ENCODE measurements around the gene PSEN2. TPM values are rescaled to one million over a fixed set of nuclear protein-coding genes. Genes with fewer than 3 reads are reported as not detected.

The PSEN2 gene
- total and polyA plus RNA-seq, 4 experiments from 2014 or later, result 3.5 to 4.9 (median 3.9) TPM

- Mint-ChIP-seq H3K4me3 (peak overlapping the region; percentile 53 to 85 (median 78)), H3K27ac (peak overlapping the region; percentile 78 to 92 (median 86)), H3K27me3 (no peaks in the 10 kb centered on the region), H3K36me3 (peaks cover 0 to 5% of the 10 kb centered on the region in 2 donors), H3K9me3 (no peaks in the 10 kb centered on the region), H3K4me1 (peaks cover 32 to 51% (median 43%) of the 10 kb centered on the region in 4 donors)
- no peaks in the 10 kb centered on the region for H3K27me3 ChIP-seq (ENCODE audit: insufficient read depth, low read length)
- peak overlapping the region; percentile 44 for H3K27ac ChIP-seq (ENCODE audit: low read depth, low read length)
- DNase-seq, result no peak
- POLR2A ChIA-PET (ENCODE audit: partially characterized antibody), result interaction anchor here (1.3 to 4.1 kb wide), 3 partner anchors 10 to 57 kb away, joined by 6 to 64 read pairs (median 7); partner anchors contain the start of genes COQ8A and PSEN2
- H3K4me1 ChIP-seq (ENCODE audit: insufficient read depth, low read length), result peaks cover 36% of the 10 kb centered on the region
- no peaks in the 10 kb centered on the region for H3K36me3 ChIP-seq (ENCODE audit: insufficient read depth, low read length)
- H3K4me3 ChIP-seq (ENCODE audit: low read length in 2 of 2), result peak overlapping the region; percentile 30 to 53
- intact Hi-C loops (cut with micrococcal nuclease), result loop anchor here (5.0 kb wide), 1 partner anchor 56 kb away; no protein-coding TSS in a partner anchor
- CTCF ChIA-PET (ENCODE audit: partially characterized antibody), result interaction anchor here (1.6 kb wide), 1 partner anchor 142 kb away, joined by 5 read pairs; the partner anchor contains the start of gene ITPKB
- no peaks in the 10 kb centered on the region for H3K9me3 ChIP-seq (ENCODE audit: control insufficient read depth in 1 of 2, low read length in 2 of 2)
Observed at GRCh38 chr1:226881515-226882185, 11.2 kb downstream of the PSEN2 start.

- peak overlapping the region; percentile 30 to 53 for H3K4me3 ChIP-seq (ENCODE audit: low read length in 2 of 2)
- Mint-ChIP-seq H3K4me3 (peak overlapping the region; percentile 75 to 85 (median 78)), H3K36me3 (peaks cover 0 to 5% of the 10 kb centered on the region in 2 donors), H3K27ac (peak overlapping the region; percentile 78 to 92 (median 86)), H3K4me1 (peaks cover 32 to 51% (median 43%) of the 10 kb centered on the region in 4 donors), H3K9me3 (peaks cover 0 to 2% (median 0%) of the 10 kb centered on the region in 8 donors), H3K27me3 (no peaks in the 10 kb centered on the region)
- H3K9me3 ChIP-seq (ENCODE audit: control insufficient read depth in 1 of 2, low read length in 2 of 2), result no peaks in the 10 kb centered on the region
- no peaks in the 10 kb centered on the region for H3K36me3 ChIP-seq (ENCODE audit: insufficient read depth, low read length)
- H3K27ac ChIP-seq (ENCODE audit: low read depth, low read length), result peak overlapping the region; percentile 44
- intact Hi-C loops (cut with micrococcal nuclease), result loop anchor here (5.0 kb wide), 1 partner anchor 55 kb away; no protein-coding TSS in a partner anchor
- H3K27me3 ChIP-seq (ENCODE audit: insufficient read depth, low read length), result no peaks in the 10 kb centered on the region
- ChIA-PET CTCF (ENCODE audit: partially characterized antibody) (interaction anchor here (0.7 to 1.6 kb wide), 5 partner anchors 57 to 407 kb away, joined by 3 to 7 read pairs (median 5); partner anchors contain the start of gene ITPKB), POLR2A (ENCODE audit: partially characterized antibody) (interaction anchor here (1.1 to 4.1 kb wide), 5 partner anchors 10 to 475 kb away, joined by 4 to 64 read pairs (median 6); partner anchors contain the start of genes COQ8A, PARP1 and PSEN2)
- DNase-seq, result peak in 4 of 5 donors; percentile 24 to 33 (median 28)
- H3K4me1 ChIP-seq (ENCODE audit: insufficient read depth, low read length), result peaks cover 36% of the 10 kb centered on the region
Observed at GRCh38 chr1:226882187-226882586, 11.8 kb downstream of the PSEN2 start.

- H3K4me3 ChIP-seq (ENCODE audit: low read length in 2 of 2), result peak overlapping the region; percentile 30 to 53
- no peaks in the 10 kb centered on the region for H3K9me3 ChIP-seq (ENCODE audit: control insufficient read depth in 1 of 2, low read length in 2 of 2)
- peak overlapping the region; percentile 78 to 92 (median 86) for H3K27ac Mint-ChIP-seq
- H3K27me3 Mint-ChIP-seq, result no peaks in the 10 kb centered on the region
- H3K36me3 Mint-ChIP-seq, result peaks cover 0 to 5% of the 10 kb centered on the region in 2 donors
- ChIA-PET POLR2A (ENCODE audit: partially characterized antibody) (interaction anchor here (0.6 to 4.1 kb wide), 10 partner anchors 11 to 476 kb away, joined by 3 to 64 read pairs (median 6); partner anchors contain the start of genes COQ8A, PARP1 and PSEN2), CTCF (ENCODE audit: partially characterized antibody) (interaction anchor here (0.7 to 1.6 kb wide), 8 partner anchors 11 to 408 kb away, joined by 3 to 7 read pairs (median 4); partner anchors contain the start of gene ITPKB)
- no peaks in the 10 kb centered on the region for H3K27me3 ChIP-seq (ENCODE audit: insufficient read depth, low read length)
- peaks cover 0 to 2% (median 0%) of the 10 kb centered on the region in 8 donors for H3K9me3 Mint-ChIP-seq
- peaks cover 32 to 51% (median 43%) of the 10 kb centered on the region in 4 donors for H3K4me1 Mint-ChIP-seq
- H3K27ac ChIP-seq (ENCODE audit: low read depth, low read length), result peak overlapping the region; percentile 44
- intact Hi-C loops (cut with micrococcal nuclease), result loop anchor here (5.0 kb wide), 1 partner anchor 54 kb away; no protein-coding TSS in a partner anchor
- DNase-seq, result peak in 4 of 5 donors; percentile 50 to 63 (median 53)
- peak overlapping the region; percentile 75 to 85 (median 78) for H3K4me3 Mint-ChIP-seq
- H3K36me3 ChIP-seq (ENCODE audit: insufficient read depth, low read length), result no peaks in the 10 kb centered on the region
- H3K4me1 ChIP-seq (ENCODE audit: insufficient read depth, low read length), result peaks cover 36% of the 10 kb centered on the region
Observed at GRCh38 chr1:226882631-226883409, 12.4 kb downstream of the PSEN2 start.

- Mint-ChIP-seq H3K4me1 (peaks cover 32 to 51% (median 43%) of the 10 kb centered on the region in 4 donors), H3K4me3 (peak overlapping the region in 7 of 8 donors; percentile 75 to 85 (median 78)), H3K27me3 (no peaks in the 10 kb centered on the region), H3K9me3 (peaks cover 0 to 2% (median 0%) of the 10 kb centered on the region in 8 donors), H3K27ac (peak overlapping the region; percentile 78 to 92 (median 87)), H3K36me3 (peaks cover 0 to 5% of the 10 kb centered on the region in 2 donors)
- DNase-seq, result no peak
- Histone ChIP-seq H3K27ac (ENCODE audit: low read depth, low read length) (no peak overlapping the region), H3K4me3 (ENCODE audit: low read length in 2 of 2) (no peak overlapping the region), H3K27me3 (ENCODE audit: insufficient read depth, low read length) (no peaks in the 10 kb centered on the region), H3K36me3 (ENCODE audit: insufficient read depth, low read length) (no peaks in the 10 kb centered on the region), H3K9me3 (ENCODE audit: control insufficient read depth in 1 of 2, low read length in 2 of 2) (no peaks in the 10 kb centered on the region), H3K4me1 (ENCODE audit: insufficient read depth, low read length) (peaks cover 36% of the 10 kb centered on the region)
- POLR2A ChIA-PET (ENCODE audit: partially characterized antibody), result interaction anchor here (1.0 to 4.1 kb wide), 8 partner anchors 11 to 680 kb away, joined by 3 to 64 read pairs (median 4); partner anchors contain the start of genes COQ8A, PARP1, PSEN2 and ZNF678
- intact Hi-C loops (cut with micrococcal nuclease), result loop anchor here (5.0 kb wide), 1 partner anchor 54 kb away; no protein-coding TSS in a partner anchor
- CTCF ChIA-PET (ENCODE audit: partially characterized antibody), result interaction anchor here (0.8 to 1.5 kb wide), 4 partner anchors 12 to 275 kb away, joined by 3 to 7 read pairs (median 4); no protein-coding TSS in a partner anchor
Observed at GRCh38 chr1:226883630-226884029, 13.2 kb downstream of the PSEN2 start.

GRCh38 chr1:226884116-226884625 lies 13.8 kb downstream of the PSEN2 start:
- Mint-ChIP-seq H3K4me1 (peaks cover 32 to 51% (median 43%) of the 10 kb centered on the region in 4 donors), H3K27me3 (no peaks in the 10 kb centered on the region), H3K9me3 (peaks cover 0 to 2% (median 0%) of the 10 kb centered on the region in 8 donors), H3K4me3 (peak overlapping the region in 7 of 8 donors; percentile 35 to 71 (median 54)), H3K27ac (peak overlapping the region in 6 of 7 donors; percentile 42 to 87 (median 80)), H3K36me3 (peaks cover 0 to 5% of the 10 kb centered on the region in 2 donors)
- intact Hi-C loops (cut with micrococcal nuclease), result loop anchor here (5.0 kb wide), 1 partner anchor 53 kb away; no protein-coding TSS in a partner anchor
- H3K36me3 ChIP-seq (ENCODE audit: insufficient read depth, low read length), result no peaks in the 10 kb centered on the region
- H3K4me1 ChIP-seq (ENCODE audit: insufficient read depth, low read length), result peaks cover 36% of the 10 kb centered on the region
- CTCF ChIA-PET (ENCODE audit: partially characterized antibody), result interaction anchor here (1.3 to 1.5 kb wide), 2 partner anchors 56 to 275 kb away, joined by 3 read pairs; no protein-coding TSS in a partner anchor
- DNase-seq, result no peak
- H3K9me3 ChIP-seq (ENCODE audit: control insufficient read depth in 1 of 2, low read length in 2 of 2), result no peaks in the 10 kb centered on the region
- H3K27ac ChIP-seq (ENCODE audit: low read depth, low read length), result no peak overlapping the region
- POLR2A ChIA-PET (ENCODE audit: partially characterized antibody), result interaction anchor here (1.1 to 4.1 kb wide), 5 partner anchors 12 to 680 kb away, joined by 3 to 64 read pairs (median 5); partner anchors contain the start of genes COQ8A, PSEN2 and ZNF678
- H3K4me3 ChIP-seq (ENCODE audit: low read length in 2 of 2), result no peak overlapping the region
- no peaks in the 10 kb centered on the region for H3K27me3 ChIP-seq (ENCODE audit: insufficient read depth, low read length)
